Calu3 (cell line): ENCODE data around the gene FGFR2. TPM values are rescaled to one million over a fixed set of nuclear protein-coding genes. Genes with fewer than 3 reads are reported as not detected.
"Not testable (repeated sequence)": the region's sequence is repeated elsewhere in the genome, so short reads cannot be mapped to it uniquely, and the experiment has no call there.

Experiments used
- BruUV-seq: library from RNA; stranded (reverse); fragments of 400-500 nt; replicated peaks from 2 replicates; lab custom pipeline; 2021; lab: Mats Ljungman, UMichigan
- CTCF ChIA-PET: fragments of 300-600 bp; sonication (Branson Sonifier 250); formaldehyde crosslinking; loops from one replicate; lab custom pipeline; 2022; ENCODE audit warnings: antibody characterized with exemption; lab: Charles Lee
- DNase-seq: peaks from one replicate; pipeline ENCODE4 v3.0.0; 2022
- H3K27ac Mint-ChIP-seq: one replicate; pipeline ENCODE4 v1.8.0; 2022; ENCODE audit warnings: mixed read lengths; ENCODE audit not compliant: unreplicated experiment
- H3K27me3 Mint-ChIP-seq: one replicate; pipeline ENCODE4 v1.8.0; 2022; ENCODE audit warnings: mixed read lengths; ENCODE audit not compliant: unreplicated experiment
- H3K36me3 Mint-ChIP-seq: one replicate; pipeline ENCODE4 v1.8.0; 2022; ENCODE audit warnings: mild to moderate bottlenecking, moderate library complexity, mixed read lengths; ENCODE audit not compliant: insufficient read depth, unreplicated experiment
- H3K4me1 Mint-ChIP-seq: one replicate; pipeline ENCODE4 v1.8.0; 2022; ENCODE audit warnings: mild to moderate bottlenecking, low read depth, mixed read lengths; ENCODE audit not compliant: unreplicated experiment
- H3K4me3 Mint-ChIP-seq: one replicate; pipeline ENCODE4 v1.8.0; 2022; ENCODE audit warnings: mild to moderate bottlenecking, low read depth, moderate library complexity, mixed read lengths; ENCODE audit not compliant: unreplicated experiment
- H3K9me3 Mint-ChIP-seq: one replicate; pipeline ENCODE4 v1.8.0; 2022; ENCODE audit warnings: low read depth, mixed read lengths; ENCODE audit not compliant: unreplicated experiment
- CTCF ChIP-seq: fragments of 200-600 bp; IDR thresholded peaks from one replicate; pipeline ENCODE4 v1.8.0; 2022; ENCODE audit warnings: antibody characterized with exemption; ENCODE audit not compliant: unreplicated experiment
- intact Hi-C: fragments of 100-400 bp; cut with micrococcal nuclease; formaldehyde crosslinking; loops from one replicate; pipeline ENCODE4 v1.10.0; 2022; ENCODE audit not compliant: unreplicated experiment
- total RNA-seq: library from RNA; stranded (reverse); gene quantifications from 2 replicates; pipeline ENCODE4 v1.2.3, GENCODE V29; 2022

Gene FGFR2
- total RNA-seq, 1 experiment from 2014 or later: 57.9 TPM

DNA sequence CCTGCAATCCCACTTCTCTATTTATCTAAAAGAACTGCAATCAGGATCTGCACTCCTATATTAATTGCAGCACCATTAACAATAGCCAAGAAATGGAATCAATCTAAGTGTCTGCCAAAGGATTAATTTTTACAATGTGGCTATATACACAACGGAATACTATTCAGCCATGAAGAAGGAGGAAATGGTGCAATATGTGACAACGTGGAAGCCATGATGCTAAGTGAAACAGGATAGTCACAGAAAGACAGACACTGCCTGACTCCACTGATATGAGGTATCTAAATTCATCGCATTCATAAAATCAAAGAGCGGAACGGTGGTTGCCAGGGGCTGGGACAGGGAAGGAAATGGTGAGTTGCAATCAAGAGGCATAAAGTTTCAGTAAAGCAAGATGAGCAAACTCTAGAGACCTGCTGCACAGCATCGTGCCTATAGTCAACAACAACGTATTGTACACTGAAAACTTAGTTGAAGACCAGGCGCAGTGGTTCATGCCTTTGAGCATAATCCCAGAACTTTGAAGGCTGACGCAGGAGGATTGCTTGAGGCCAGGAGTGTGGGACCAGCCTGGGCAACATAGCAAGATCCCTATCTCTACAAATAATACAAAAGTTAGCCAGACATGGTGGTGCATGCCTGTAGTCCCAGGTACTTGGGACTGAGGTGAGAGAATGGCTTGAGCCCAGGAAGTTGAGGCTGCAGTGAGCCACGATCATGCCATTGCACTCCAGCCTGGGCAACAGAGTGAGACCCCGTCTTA is 76.3 kb downstream of the FGFR2 start:
- CTCF ChIA-PET: no interaction called here

DNA sequence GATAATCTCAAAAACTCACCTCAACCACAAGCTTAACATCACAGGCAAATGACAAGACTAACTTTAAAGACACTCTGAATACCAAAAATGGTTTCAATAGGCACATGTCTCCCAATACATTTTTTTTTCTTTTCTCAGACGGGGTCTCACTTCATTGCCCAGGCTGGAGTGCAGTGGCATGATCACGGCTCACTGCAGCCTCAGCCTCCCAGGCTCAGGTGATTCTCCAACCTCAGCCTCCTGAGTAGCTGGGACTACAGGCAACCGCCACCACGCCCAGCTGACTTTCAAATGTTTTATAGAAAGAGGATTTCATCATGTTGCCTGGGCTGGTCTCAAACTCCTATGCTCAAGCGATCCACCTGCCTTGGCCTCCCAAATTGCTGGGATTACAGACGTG is 77.7 kb downstream of the FGFR2 start:
- intact Hi-C loops, CTCF ChIA-PET, H3K27me3 Mint-ChIP-seq, H3K27ac Mint-ChIP-seq, DNase-seq, H3K9me3 Mint-ChIP-seq, H3K4me3 Mint-ChIP-seq, H3K36me3 Mint-ChIP-seq, BruUV-seq: not testable (repeated sequence)
- peaks cover 10% of the 10 kb centered on the region for H3K4me1 Mint-ChIP-seq

More for the DNA sequence above, 76.3 kb downstream of the FGFR2 start:
- H3K27ac Mint-ChIP-seq: no peak overlapping the region
- no peak for DNase-seq
- TF ChIP-seq CTCF: no peak
- peaks cover 10% of the 10 kb centered on the region for H3K4me1 Mint-ChIP-seq
- no peaks in the 10 kb centered on the region for H3K36me3 Mint-ChIP-seq
- intact Hi-C loops: no loop called here
- H3K9me3 Mint-ChIP-seq: no peaks in the 10 kb centered on the region
- no peaks in the 10 kb centered on the region for H3K27me3 Mint-ChIP-seq
- no peak overlapping the region for H3K4me3 Mint-ChIP-seq
- BruUV-seq: no TSS peak

DNA sequence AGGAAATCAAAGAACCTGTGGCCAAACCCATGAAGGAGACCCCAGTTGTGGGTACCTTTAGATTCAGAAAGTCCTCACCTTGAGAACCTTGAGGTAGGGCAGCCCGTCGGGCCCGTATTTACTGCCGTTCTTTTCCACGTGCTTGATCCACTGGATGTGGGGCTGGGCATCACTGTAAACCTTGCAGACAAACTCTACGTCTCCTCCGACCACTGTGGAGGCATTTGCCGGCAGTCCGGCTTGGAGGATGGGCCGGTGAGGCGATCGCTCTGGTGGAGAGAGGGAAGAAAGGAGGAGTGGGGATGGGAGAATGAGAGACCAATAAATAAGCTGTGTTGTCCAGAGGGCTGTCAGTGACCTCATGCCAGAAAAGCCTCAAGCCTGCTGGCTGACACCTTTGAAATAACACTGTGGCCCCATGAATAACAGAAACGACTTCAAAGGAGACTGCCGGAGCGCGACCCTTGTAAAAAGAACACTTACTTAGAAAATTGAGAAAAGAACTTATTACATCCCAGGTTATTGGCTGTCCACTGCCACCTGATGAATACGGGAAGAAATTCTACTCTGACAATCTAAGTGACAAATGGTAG is 78.2 kb downstream of the FGFR2 start:
- Mint-ChIP-seq H3K27me3 (no peaks in the 10 kb centered on the region), H3K27ac (no peak overlapping the region)
- BruUV-seq: no TSS peak

GRCh38 chr10:121519411-121519810 is 78.8 kb downstream of the FGFR2 start:
- Mint-ChIP-seq H3K27ac (no peak overlapping the region), H3K27me3 (no peaks in the 10 kb centered on the region), H3K9me3 (no peaks in the 10 kb centered on the region), H3K36me3 (no peaks in the 10 kb centered on the region), H3K4me3 (no peak overlapping the region), H3K4me1 (peaks cover 9% of the 10 kb centered on the region)
- CTCF ChIA-PET: no interaction called here
- no TSS peak for BruUV-seq
- TF ChIP-seq CTCF: no peak
- no peak for DNase-seq
- intact Hi-C loops: no loop called here

More for the DNA sequence above, 78.2 kb downstream of the FGFR2 start:
- no peaks in the 10 kb centered on the region for H3K9me3 Mint-ChIP-seq
- no peaks in the 10 kb centered on the region for H3K36me3 Mint-ChIP-seq
- CTCF ChIA-PET: no interaction called here
- TF ChIP-seq CTCF: no peak
- peaks cover 10% of the 10 kb centered on the region for H3K4me1 Mint-ChIP-seq
- intact Hi-C loops: no loop called here
- no peak overlapping the region for H3K4me3 Mint-ChIP-seq
- DNase-seq: no peak

DNA sequence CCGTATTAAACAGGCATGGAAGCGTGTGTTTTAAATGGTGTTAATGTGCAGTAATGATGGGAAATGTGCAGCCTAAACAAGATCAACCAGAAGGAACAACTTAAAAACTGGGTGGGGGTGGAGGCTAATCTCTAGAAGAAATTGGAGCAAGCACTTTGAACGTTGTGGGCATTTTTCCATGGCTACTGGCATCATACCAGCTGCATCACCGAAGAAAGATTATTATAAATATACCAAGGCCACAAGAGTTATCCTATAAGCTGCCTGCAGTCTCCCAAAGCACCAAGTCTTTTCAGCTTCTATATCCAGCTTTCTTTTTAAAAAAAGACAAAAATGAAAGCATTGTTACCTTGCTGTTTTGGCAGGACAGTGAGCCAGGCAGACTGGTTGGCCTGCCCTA is 79.9 kb downstream of the FGFR2 start:
- Mint-ChIP-seq H3K27ac (no peak overlapping the region), H3K27me3 (no peaks in the 10 kb centered on the region), H3K4me3 (no peak overlapping the region), H3K9me3 (no peaks in the 10 kb centered on the region), H3K4me1 (no peaks in the 10 kb centered on the region), H3K36me3 (peaks cover 10% of the 10 kb centered on the region)
- CTCF ChIA-PET: no interaction called here
- DNase-seq: no peak
- BruUV-seq: no TSS peak
- intact Hi-C loops: no loop called here
- TF ChIP-seq CTCF: no peak
